IMR-90 (cell line): Measurements from ENCODE around the gene EFNA5. TPM values are rescaled to one million over a fixed set of nuclear protein-coding genes. Genes with fewer than 3 reads are reported as not detected.

Experiments used
- ATAC-seq: fragments of 200-7000 bp; cut with Tn5 transposase; 2 replicates; pipeline ENCODE4 v1.9.1; 2020; ENCODE audit warnings: low read depth, mild to moderate bottlenecking, moderate library complexity
- BruUV-seq: library from RNA; stranded (reverse); fragments of 400-500 nt; replicated peaks from 2 replicates; lab custom pipeline; 2021; lab: Mats Ljungman, UMichigan
- CTCF ChIA-PET: fragments of 300-600 bp; formaldehyde crosslinking; extraction: SDS; loops from one replicate; lab custom pipeline; 2021; ENCODE audit warnings: antibody characterized with exemption; lab: Yijun Ruan, JAX
- POLR2A ChIA-PET: fragments of 300-600 bp; sonication (Branson Sonifier 250); formaldehyde crosslinking; loops from one replicate; lab custom pipeline; 2022; ENCODE audit warnings: antibody characterized with exemption; ENCODE audit not compliant: unreplicated experiment; lab: Charles Lee
- DNase-seq: peaks from one replicate; pipeline ENCODE4 v3.0.0; 2013
- H2AFZ ChIP-seq: replicated peaks from 2 replicates; pipeline ENCODE3; 2013; ENCODE audit warnings: low read length, mild to moderate bottlenecking; ENCODE audit not compliant: poor library complexity
- H2AK5ac ChIP-seq: 2 replicates; pipeline ENCODE4 v1.6.1; 2013; ENCODE audit warnings: low read depth, low read length, inconsistent platforms
- H2AK9ac ChIP-seq: replicated peaks from 2 replicates; pipeline ENCODE3; 2013; ENCODE audit warnings: mild to moderate bottlenecking, low read depth, low read length, moderate library complexity; ENCODE audit not compliant: poor library complexity
- H2BK120ac ChIP-seq: 2 replicates; pipeline ENCODE4 v1.6.1; 2013; ENCODE audit warnings: low read depth, low read length, inconsistent platforms
- H2BK15ac ChIP-seq: 3 replicates; pipeline ENCODE4 v1.6.1; 2013; ENCODE audit warnings: low read depth, low read length, inconsistent platforms
- H2BK20ac ChIP-seq: 2 replicates; pipeline ENCODE4 v1.6.1; 2013; ENCODE audit warnings: low read depth, mild to moderate bottlenecking, inconsistent platforms, low read length, moderate library complexity
- H2BK5ac ChIP-seq: 2 replicates; pipeline ENCODE4 v1.6.1; 2013; ENCODE audit warnings: mild to moderate bottlenecking, low read depth, low read length, inconsistent platforms; ENCODE audit not compliant: poor library complexity, severe bottlenecking
- H3K14ac ChIP-seq: replicated peaks from 2 replicates; pipeline ENCODE4 v1.6.1; 2013; ENCODE audit warnings: low read depth, low read length, inconsistent platforms
- H3K18ac ChIP-seq: 2 replicates; pipeline ENCODE4 v1.6.1; 2013; ENCODE audit warnings: low read depth, low read length, control low read depth
- H3K23ac ChIP-seq: 2 replicates; pipeline ENCODE4 v1.6.1; 2013; ENCODE audit warnings: low read depth, low read length, inconsistent platforms
- H3K27ac ChIP-seq: 2 replicates; pipeline ENCODE4 v1.5.1; 2013; ENCODE audit warnings: mild to moderate bottlenecking, control low read depth, low read length; ENCODE audit not compliant: insufficient read depth
- H3K27me3 ChIP-seq: 2 replicates; pipeline ENCODE4 v1.6.1; 2013; ENCODE audit warnings: low read length; ENCODE audit not compliant: control insufficient read depth, insufficient read depth
- H3K36me3 ChIP-seq: 2 replicates; pipeline ENCODE4 v1.6.1; 2013; ENCODE audit warnings: low read length, mixed read lengths; ENCODE audit not compliant: control insufficient read depth, insufficient read depth
- H3K4ac ChIP-seq: 2 replicates; pipeline ENCODE4 v1.6.1; 2013; ENCODE audit warnings: low read depth, low read length, inconsistent platforms
- H3K4me1 ChIP-seq: 2 replicates; pipeline ENCODE4 v1.6.1; 2013; ENCODE audit warnings: low read length, mixed read lengths; ENCODE audit not compliant: control insufficient read depth, insufficient read depth
- H3K4me2 ChIP-seq: 2 replicates; pipeline ENCODE4 v1.6.1; 2013; ENCODE audit warnings: low read depth, mild to moderate bottlenecking, control low read depth, low read length, moderate library complexity
- H3K4me3 ChIP-seq: 2 replicates; pipeline ENCODE4 v1.5.1; 2013; ENCODE audit warnings: low read depth, mild to moderate bottlenecking, control low read depth, low read length, moderate library complexity; ENCODE audit not compliant: insufficient read depth
- H3K56ac ChIP-seq: 2 replicates; pipeline ENCODE4 v1.6.1; 2013; ENCODE audit warnings: low read length, inconsistent platforms; ENCODE audit not compliant: insufficient read depth; ENCODE audit errors: extremely low read depth
- H3K79me1 ChIP-seq, 2 experiments: 2 replicates each; pipeline ENCODE4 v1.6.1; 2013; ENCODE audit warnings: low read length in 2 of 2, inconsistent platforms in 1 of 2, low read depth in 1 of 2
- H3K9ac ChIP-seq: 2 replicates; pipeline ENCODE4 v1.6.1; 2013; ENCODE audit warnings: low read depth, low read length, control low read depth
- H3K9me1 ChIP-seq: 2 replicates; pipeline ENCODE4 v1.6.1; 2013; ENCODE audit warnings: low read length, inconsistent platforms; ENCODE audit not compliant: insufficient read depth
- H3K9me3 ChIP-seq: 2 replicates; pipeline ENCODE4 v1.6.1; 2013; ENCODE audit warnings: low read length; ENCODE audit not compliant: control insufficient read depth, insufficient read depth
- H4K20me1 ChIP-seq: 2 replicates; pipeline ENCODE4 v1.6.1; 2013; ENCODE audit warnings: low read length, inconsistent platforms; ENCODE audit not compliant: insufficient read depth
- H4K5ac ChIP-seq: 2 replicates; pipeline ENCODE4 v1.6.1; 2013; ENCODE audit warnings: mild to moderate bottlenecking, low read depth, low read length, control low read depth
- H4K8ac ChIP-seq, 2 experiments: 2 replicates each; pipeline ENCODE4 v1.6.1; 2013; ENCODE audit warnings: low read depth in 2 of 2, low read length in 2 of 2, control low read depth in 1 of 2, inconsistent platforms in 1 of 2
- H4K91ac ChIP-seq: 2 replicates; pipeline ENCODE4 v1.6.1; 2013; ENCODE audit warnings: low read depth, low read length, inconsistent platforms; ENCODE audit not compliant: insufficient read depth
- ELK1 ChIP-seq: fragments of 150-350 bp; IDR thresholded peaks from 2 replicates; pipeline ENCODE4 v1.6.1; 2016; ENCODE audit warnings: low read depth, mild to moderate bottlenecking, low read length, moderate library complexity, borderline replicate concordance
- MXI1 ChIP-seq: IDR thresholded peaks from 2 replicates; pipeline ENCODE4 v1.6.1; 2012; ENCODE audit warnings: low read depth, mild to moderate bottlenecking, low read length, moderate library complexity, borderline replicate concordance
- RAD21 ChIP-seq: IDR thresholded peaks from 2 replicates; pipeline ENCODE4 v1.6.1; 2012; ENCODE audit warnings: low read length, improper control_type of control experiment
- RCOR1 ChIP-seq: IDR thresholded peaks from 2 replicates; pipeline ENCODE4 v1.6.1; 2012; ENCODE audit warnings: mild to moderate bottlenecking, low read length, improper control_type of control experiment; ENCODE audit not compliant: insufficient replicate concordance
- USF2 ChIP-seq: fragments of 150-350 bp; IDR thresholded peaks from 2 replicates; pipeline ENCODE4 v1.6.1; 2017; ENCODE audit warnings: mild to moderate bottlenecking, antibody characterized with exemption, low read length, low read depth
- dilution Hi-C: fragments of 300-500 bp; cut with HindIII; formaldehyde crosslinking; loops from one replicate; pipeline ENCODE4 v1.14.3; 2018; ENCODE audit warnings: low sequenced_read_pairs; ENCODE audit not compliant: unreplicated experiment
- in situ Hi-C: fragments of 300-500 bp; cut with MboI; formaldehyde crosslinking; loops from 3 replicates; pipeline ENCODE4 v1.14.3; 2019; ENCODE audit warnings: low sequenced_read_pairs, inconsistent platforms, mixed read lengths
- intact Hi-C: fragments of 100-400 bp; cut with micrococcal nuclease; formaldehyde crosslinking; loops from 2 replicates; pipeline ENCODE4 v1.10.0; 2022
- polyA plus RNA-seq, 3 experiments: library from polyadenylated mRNA; depleted of rRNA; stranded (reverse); fragments of >200 nt; gene quantifications; 2 replicates each; pipeline ENCODE4 v1.2.3, GENCODE V29; 2012; ENCODE audit warnings: low replicate concordance in 1 of 3
- total RNA-seq: library from RNA; depleted of rRNA; stranded (reverse); fragments of >200 nt; gene quantifications from 2 replicates; pipeline ENCODE4 v1.2.3, GENCODE V29; 2012

EFNA5 gene
- total and polyA plus RNA-seq, 2 of the 4 experiments (the other 2 are of a cell fraction), result 1.5 to 1.6 TPM

DNA sequence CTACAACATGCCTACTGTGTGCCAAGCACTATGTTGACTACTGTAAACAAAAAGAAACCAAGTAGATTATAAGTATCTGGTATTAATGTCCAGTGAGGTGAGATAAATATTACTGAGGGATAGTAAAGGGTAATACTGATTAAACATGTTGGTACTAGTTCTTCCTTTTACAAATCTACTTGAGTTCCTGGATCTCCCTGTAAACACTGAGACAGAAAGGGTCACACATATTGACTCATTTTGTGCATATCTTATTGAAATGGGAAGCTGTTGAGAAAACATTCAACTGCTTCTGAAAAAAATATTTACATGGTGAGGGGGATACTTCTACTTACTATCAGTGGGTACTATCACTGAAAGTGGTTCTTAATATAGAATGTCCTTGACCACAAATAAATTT is 24.3 kb downstream of the EFNA5 start:
- DNase-seq, result no peak
- Histone ChIP-seq H3K27me3 (no peaks in the 10 kb centered on the region), H3K56ac (no peak overlapping the region), H4K8ac (no peak overlapping the region), H2BK5ac (no peak overlapping the region), H3K4ac (no peak overlapping the region), H2AFZ (no peak overlapping the region), H4K91ac (no peak overlapping the region), H3K9ac (no peak overlapping the region), H3K9me1 (no peaks in the 10 kb centered on the region), H2BK15ac (no peak overlapping the region), H3K27ac (no peak overlapping the region), H2BK120ac (no peak overlapping the region), H2BK20ac (no peak overlapping the region), H3K9me3 (no peaks in the 10 kb centered on the region), H2AK9ac (no peak overlapping the region), H2AK5ac (no peak overlapping the region), H4K20me1 (no peaks in the 10 kb centered on the region), H3K79me1 (0 out of 4 replicates have a peak, but pooled peaks cover 0 to 3% of the 10 kb centered on the region in 2 experiments), H3K4me3 (no peak overlapping the region), H3K14ac (no peak overlapping the region), H3K23ac (no peak overlapping the region), H4K5ac (no peak overlapping the region), H3K4me2 (no peak overlapping the region), H3K4me1 (no peaks in the 10 kb centered on the region), H3K18ac (no peak overlapping the region), H3K36me3 (no peaks in the 10 kb centered on the region)
- CTCF ChIA-PET, result interaction anchor here (1.0 to 1.2 kb wide), 2 partner anchors 14 to 74 kb away, joined by 3 read pairs; no protein-coding TSS in a partner anchor
- in situ Hi-C loops, result no loop called here
- no peak for TF ChIP-seq MXI1
- no peak for TF ChIP-seq ELK1
- TF ChIP-seq RCOR1, result no peak
- TF ChIP-seq USF2, result no peak
- no peak for TF ChIP-seq RAD21
- ATAC-seq, result no peak
- no TSS peak for BruUV-seq
- intact Hi-C loops, result no loop called here
- POLR2A ChIA-PET, result interaction anchor here (0.6 to 0.8 kb wide), 2 partner anchors 10 to 59 kb away, joined by 3 to 5 read pairs; no protein-coding TSS in a partner anchor
- dilution Hi-C loops, result no loop called here
